LNCaP clone FGC (cell line): ENCODE data around the gene KLF7.

Experiments
- DNase-seq: peaks from one replicate; pipeline ENCODE4 v3.0.0-alpha.2; 2011; ENCODE audit warnings: low read depth
- H3K4me3 ChIP-seq: 2 replicates; pipeline ENCODE4 v1.5.1; 2011; ENCODE audit warnings: mild to moderate bottlenecking, low read depth, low read length, control low read depth
- CTCF ChIP-seq: IDR thresholded peaks from 2 replicates; pipeline ENCODE4 v1.5.1; 2012; ENCODE audit warnings: mild to moderate bottlenecking; ENCODE audit not compliant: control insufficient read depth, insufficient read depth; ENCODE audit errors: extremely low read depth

The KLF7 gene

GRCh38 chr2:207097278-207097677 is 68.5 kb downstream of the KLF7 start:
- no peak overlapping the region for H3K4me3 ChIP-seq
- no peak for TF ChIP-seq CTCF
- DNase-seq, result no peak

GRCh38 chr2:207095963-207096362 is 69.8 kb downstream of the KLF7 start:
- no peak for TF ChIP-seq CTCF
- no peak overlapping the region for H3K4me3 ChIP-seq
- no peak for DNase-seq

GRCh38 chr2:207093234-207093633 is 72.5 kb downstream of the KLF7 start:
- H3K4me3 ChIP-seq, result no peak overlapping the region
- TF ChIP-seq CTCF, result no peak

GRCh38 chr2:207092818-207093217 is 72.9 kb downstream of the KLF7 start:
- no peak for TF ChIP-seq CTCF
- DNase-seq, result no peak
- H3K4me3 ChIP-seq, result no peak overlapping the region

More at GRCh38 chr2:207093234-207093633, 72.5 kb downstream of the KLF7 start:
- DNase-seq, result no peak

- TF ChIP-seq CTCF, result no peak
- no peak overlapping the region for H3K4me3 ChIP-seq
- no peak for DNase-seq
Measured at GRCh38 chr2:207091928-207092327, 73.8 kb downstream of the KLF7 start.

GRCh38 chr2:207091176-207091575 is 74.6 kb downstream of the KLF7 start:
- H3K4me3 ChIP-seq, result no peak overlapping the region
- TF ChIP-seq CTCF, result no peak
- no peak for DNase-seq

- DNase-seq, result no peak
- H3K4me3 ChIP-seq, result no peak overlapping the region
- no peak for TF ChIP-seq CTCF
Measured at GRCh38 chr2:207090389-207090788, 75.4 kb downstream of the KLF7 start.
